ENCODE measurements around the gene FAM107B.
A peak's percentile ranks its signal among the peaks of the same experiment; 100 is the strongest.

FAM107B gene

DNA sequence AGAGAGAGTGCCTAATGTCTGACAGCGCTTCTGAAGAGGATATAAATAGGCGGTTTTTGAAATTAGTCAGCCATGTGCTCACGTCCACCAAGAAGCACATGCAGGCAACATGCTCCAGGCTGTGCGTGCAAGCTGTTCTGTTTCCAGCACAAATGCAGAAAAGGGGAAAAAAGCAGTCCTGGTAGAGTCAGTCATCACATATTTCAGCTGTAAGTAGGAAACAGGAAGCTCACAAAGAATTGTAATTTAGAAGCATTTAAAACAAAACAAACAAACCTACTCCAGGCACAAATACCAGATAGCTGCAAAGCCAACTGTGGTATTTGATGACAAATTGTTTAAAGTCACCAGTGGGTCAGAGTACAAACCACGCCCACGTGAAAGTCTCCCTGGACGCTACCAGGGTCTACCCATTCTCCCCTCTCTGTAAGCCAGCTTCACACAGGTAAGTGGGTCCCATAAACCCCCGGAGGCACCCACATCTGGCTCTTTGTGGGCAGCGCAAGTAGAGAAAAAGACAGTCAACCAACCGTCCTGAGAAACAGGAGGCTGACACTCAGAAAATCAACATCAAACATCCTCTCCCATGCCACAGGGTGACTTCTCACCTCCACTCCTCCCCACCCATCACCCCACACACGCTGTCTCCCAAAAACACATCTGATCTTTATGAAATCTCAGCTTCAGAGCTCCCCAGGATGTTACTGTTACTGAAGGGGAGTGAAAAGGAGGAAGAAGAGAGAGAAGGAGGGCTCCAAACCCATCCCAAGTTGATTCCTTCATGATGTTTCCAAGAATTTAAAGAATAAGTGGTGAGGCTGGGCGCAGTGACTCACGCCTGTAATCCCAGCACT is 186.4 kb downstream of the FAM107B start:
- Histone ChIP-seq H2AFZ (ENCODE audit: low read length, unreplicated experiment) (peak overlapping the region; percentile 49), H3K4me3 (ENCODE audit: low read depth, low read length) (0 out of 2 replicates have a peak overlapping the region, but pooled peaks have one; percentile 11), H3K4me1 (ENCODE audit: control insufficient read depth, insufficient read depth, low read length, unreplicated experiment) (peaks cover 15% of the 10 kb centered on the region), H3K27ac (ENCODE audit: low read depth, low read length) (peak overlapping the region; percentile 83), H3K79me2 (ENCODE audit: control insufficient read depth, insufficient read depth, low read length, unreplicated experiment) (no peaks in the 10 kb centered on the region), H3K27me3 (ENCODE audit: insufficient read depth, low read length) (no peaks in the 10 kb centered on the region), H3K36me3 (ENCODE audit: insufficient read depth, low read length) (no peaks in the 10 kb centered on the region)

DNA sequence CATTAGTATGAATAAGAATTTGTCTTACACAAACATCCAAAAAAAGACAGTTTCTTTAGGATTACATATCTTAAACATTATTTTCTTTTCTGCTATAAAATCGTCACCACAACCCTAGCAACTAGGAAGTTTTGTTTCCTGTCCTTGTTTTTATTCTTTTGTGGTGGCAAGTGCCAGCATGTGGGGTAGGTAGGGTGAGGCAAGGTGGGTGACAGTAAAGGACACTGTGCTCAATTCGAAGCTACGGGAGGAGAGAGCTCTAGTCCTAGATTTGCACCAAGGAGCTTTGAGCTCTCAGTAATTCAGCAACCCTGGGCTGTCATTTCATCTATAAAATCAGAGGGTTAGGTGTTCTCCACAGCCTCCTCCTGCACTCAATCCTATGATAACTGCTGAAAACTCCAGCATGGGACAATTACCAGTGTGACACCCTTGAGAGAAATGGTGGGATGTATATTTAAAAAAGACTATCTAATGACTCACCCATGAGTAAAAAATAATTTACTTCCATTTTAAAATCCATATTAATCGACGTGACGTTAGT is 187.1 kb downstream of the FAM107B start:
- Histone ChIP-seq H3K79me2 (ENCODE audit: control insufficient read depth, insufficient read depth, low read length, unreplicated experiment) (no peaks in the 10 kb centered on the region), H3K4me1 (ENCODE audit: control insufficient read depth, insufficient read depth, low read length, unreplicated experiment) (peaks cover 15% of the 10 kb centered on the region), H2AFZ (ENCODE audit: low read length, unreplicated experiment) (peak overlapping the region; percentile 49), H3K4me3 (ENCODE audit: low read depth, low read length) (no peak overlapping the region), H3K27me3 (ENCODE audit: insufficient read depth, low read length) (no peaks in the 10 kb centered on the region), H3K36me3 (ENCODE audit: insufficient read depth, low read length) (no peaks in the 10 kb centered on the region), H3K27ac (ENCODE audit: low read depth, low read length) (peak overlapping the region; percentile 83)

DNA sequence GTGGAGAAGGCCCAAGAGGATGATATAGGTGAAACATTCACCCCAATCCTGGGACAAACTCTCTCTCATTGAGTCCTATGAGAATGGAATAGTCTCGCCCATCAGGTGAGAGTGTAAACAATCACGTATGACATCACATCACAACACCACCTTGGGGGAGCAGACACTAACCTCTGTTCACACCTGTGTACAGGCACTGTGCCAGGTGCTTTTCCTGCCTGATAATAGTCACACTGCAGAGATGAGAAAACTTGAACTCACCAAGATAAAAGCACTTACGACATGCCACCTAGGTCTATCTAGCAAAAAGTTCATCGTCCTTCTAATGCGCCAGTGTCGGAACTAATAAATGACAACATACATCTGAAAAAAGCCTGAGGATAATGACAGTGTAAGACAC is 187.8 kb downstream of the FAM107B start:
- no peak overlapping the region for H2AFZ ChIP-seq (ENCODE audit: low read length, unreplicated experiment)
- no peak overlapping the region for H3K4me3 ChIP-seq (ENCODE audit: low read depth, low read length)
- no peak overlapping the region for H3K27ac ChIP-seq (ENCODE audit: low read depth, low read length)
- H3K36me3 ChIP-seq (ENCODE audit: insufficient read depth, low read length) = no peaks in the 10 kb centered on the region
- no peaks in the 10 kb centered on the region for H3K79me2 ChIP-seq (ENCODE audit: control insufficient read depth, insufficient read depth, low read length, unreplicated experiment)
- H3K27me3 ChIP-seq (ENCODE audit: insufficient read depth, low read length) = no peaks in the 10 kb centered on the region
- peaks cover 15% of the 10 kb centered on the region for H3K4me1 ChIP-seq (ENCODE audit: control insufficient read depth, insufficient read depth, low read length, unreplicated experiment)

DNA sequence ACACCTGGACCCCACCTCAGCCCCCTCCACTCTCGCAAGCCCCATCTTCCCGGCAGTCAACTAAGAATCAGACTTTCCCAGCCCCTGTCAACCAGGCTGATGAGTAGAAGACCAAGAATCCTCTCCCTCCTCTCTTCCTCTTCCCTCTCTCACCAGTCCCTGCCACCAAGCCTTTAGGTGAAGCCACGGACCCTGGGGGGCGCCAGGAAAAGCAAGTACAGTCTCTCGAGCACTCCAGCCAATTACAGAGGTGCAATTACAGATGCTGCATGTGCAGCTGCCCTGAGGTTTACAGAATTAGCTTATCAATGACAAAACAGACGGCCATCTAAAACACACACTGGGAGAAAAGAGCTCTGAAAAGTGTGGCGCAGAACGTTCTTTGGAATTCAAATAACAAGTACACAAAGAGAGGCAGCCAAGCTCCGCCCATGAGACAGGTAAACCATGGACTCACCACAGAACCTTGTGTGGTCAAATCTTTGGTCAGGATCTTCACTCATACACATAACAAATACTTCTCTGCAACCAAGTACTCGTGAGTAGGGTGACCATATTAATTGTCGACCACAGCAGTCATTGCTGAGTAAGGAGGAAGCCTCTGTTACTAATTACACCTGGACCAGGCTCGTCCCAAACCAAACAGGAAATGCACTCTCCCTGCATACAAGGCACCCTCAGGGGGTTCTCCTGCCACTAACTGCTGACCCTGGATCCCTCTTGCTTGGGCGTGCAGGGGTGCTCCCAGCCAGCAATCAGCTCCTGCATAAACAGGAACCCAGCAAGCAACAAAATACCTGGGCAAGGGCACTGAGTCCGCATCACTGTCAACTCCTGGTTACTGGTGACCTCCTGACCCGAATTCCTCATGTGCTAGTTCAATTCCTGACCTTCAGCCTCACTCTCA is 189.2 kb downstream of the FAM107B start:
- no peak overlapping the region for H3K4me3 ChIP-seq (ENCODE audit: low read depth, low read length)
- H3K4me1 ChIP-seq (ENCODE audit: control insufficient read depth, insufficient read depth, low read length, unreplicated experiment) = peaks cover 15% of the 10 kb centered on the region
- no peaks in the 10 kb centered on the region for H3K79me2 ChIP-seq (ENCODE audit: control insufficient read depth, insufficient read depth, low read length, unreplicated experiment)
- no peaks in the 10 kb centered on the region for H3K27me3 ChIP-seq (ENCODE audit: insufficient read depth, low read length)
- no peak overlapping the region for H2AFZ ChIP-seq (ENCODE audit: low read length, unreplicated experiment)
- H3K27ac ChIP-seq (ENCODE audit: low read depth, low read length) = no peak overlapping the region
- H3K36me3 ChIP-seq (ENCODE audit: insufficient read depth, low read length) = no peaks in the 10 kb centered on the region

DNA sequence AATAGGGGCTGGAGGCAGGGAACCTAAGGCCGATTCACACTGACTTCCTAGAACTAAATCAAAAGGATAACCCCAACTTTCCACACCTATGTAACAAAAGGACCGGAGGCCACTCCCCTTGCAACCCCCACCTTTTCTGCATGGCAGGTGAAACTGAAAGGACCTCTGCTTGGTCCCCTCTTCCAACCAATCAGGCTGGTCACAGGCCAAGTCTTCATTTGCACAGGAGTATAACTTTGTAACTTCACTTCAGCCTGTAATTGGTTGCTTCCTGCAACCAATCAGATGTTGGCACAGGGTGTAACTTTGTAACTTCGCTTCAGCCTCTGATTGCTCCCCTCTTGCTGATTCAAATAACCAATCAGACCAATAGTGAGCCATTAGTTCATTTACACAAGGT is 190.0 kb downstream of the FAM107B start:
- Histone ChIP-seq H3K27ac (ENCODE audit: low read depth, low read length) (no peak overlapping the region), H3K4me3 (ENCODE audit: low read depth, low read length) (no peak overlapping the region), H3K27me3 (ENCODE audit: insufficient read depth, low read length) (no peaks in the 10 kb centered on the region), H3K4me1 (ENCODE audit: control insufficient read depth, insufficient read depth, low read length, unreplicated experiment) (peaks cover 15% of the 10 kb centered on the region), H3K36me3 (ENCODE audit: insufficient read depth, low read length) (no peaks in the 10 kb centered on the region), H3K79me2 (ENCODE audit: control insufficient read depth, insufficient read depth, low read length, unreplicated experiment) (no peaks in the 10 kb centered on the region), H2AFZ (ENCODE audit: low read length, unreplicated experiment) (no peak overlapping the region)

DNA sequence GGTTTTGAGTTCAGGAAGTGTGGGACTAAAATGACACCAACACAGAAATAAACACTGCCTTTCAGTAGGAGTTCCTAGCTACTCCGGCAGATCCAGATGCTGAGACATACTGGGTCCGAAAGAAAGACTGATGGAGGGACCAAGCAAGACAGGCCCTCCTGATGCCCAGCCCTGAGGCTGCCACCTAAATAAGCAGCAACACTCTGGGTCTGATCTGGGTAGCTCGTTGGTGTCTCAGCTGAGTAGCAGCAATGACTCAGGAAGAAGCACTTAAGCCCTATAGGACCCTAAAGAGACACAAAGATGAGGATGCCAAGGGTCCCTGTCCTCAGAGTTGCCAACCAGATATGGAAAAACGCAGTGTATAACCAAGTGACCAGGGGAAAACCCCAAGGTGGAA is 190.7 kb downstream of the FAM107B start:
- Histone ChIP-seq H3K27ac (ENCODE audit: low read depth, low read length) (no peak overlapping the region), H2AFZ (ENCODE audit: low read length, unreplicated experiment) (no peak overlapping the region), H3K79me2 (ENCODE audit: control insufficient read depth, insufficient read depth, low read length, unreplicated experiment) (no peaks in the 10 kb centered on the region)

DNA sequence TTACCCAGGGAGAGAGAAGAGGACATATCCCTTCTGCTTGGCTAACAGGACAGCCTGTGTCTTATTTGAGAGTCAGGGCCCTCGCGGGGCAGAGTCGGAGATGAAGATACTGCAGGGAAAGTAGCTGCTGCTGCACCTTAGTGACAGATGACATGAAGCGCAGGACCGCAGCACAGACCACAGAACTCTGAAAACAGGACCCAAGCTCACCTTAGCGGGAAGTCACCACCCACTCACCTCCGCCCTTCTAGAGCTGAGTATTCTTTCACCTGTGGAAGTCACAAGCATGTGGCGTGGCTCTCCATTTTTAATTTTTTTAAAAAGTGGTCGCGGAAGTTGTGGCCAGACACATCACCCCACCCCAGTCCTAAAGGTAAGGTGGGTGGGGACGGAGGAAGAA is 191.4 kb downstream of the FAM107B start:
- H3K4me3 ChIP-seq (ENCODE audit: low read depth, low read length) = no peak overlapping the region
- H2AFZ ChIP-seq (ENCODE audit: low read length, unreplicated experiment) = no peak overlapping the region
- peaks cover 9% of the 10 kb centered on the region for H3K4me1 ChIP-seq (ENCODE audit: control insufficient read depth, insufficient read depth, low read length, unreplicated experiment)
- no peaks in the 10 kb centered on the region for H3K36me3 ChIP-seq (ENCODE audit: insufficient read depth, low read length)
- no peaks in the 10 kb centered on the region for H3K27me3 ChIP-seq (ENCODE audit: insufficient read depth, low read length)
- H3K27ac ChIP-seq (ENCODE audit: low read depth, low read length) = no peak overlapping the region
- no peaks in the 10 kb centered on the region for H3K79me2 ChIP-seq (ENCODE audit: control insufficient read depth, insufficient read depth, low read length, unreplicated experiment)

More for the DNA sequence above, 190.7 kb downstream of the FAM107B start:
- Histone ChIP-seq H3K36me3 (ENCODE audit: insufficient read depth, low read length) (no peaks in the 10 kb centered on the region), H3K4me3 (ENCODE audit: low read depth, low read length) (no peak overlapping the region), H3K27me3 (ENCODE audit: insufficient read depth, low read length) (no peaks in the 10 kb centered on the region), H3K4me1 (ENCODE audit: control insufficient read depth, insufficient read depth, low read length, unreplicated experiment) (peaks cover 15% of the 10 kb centered on the region)

DNA sequence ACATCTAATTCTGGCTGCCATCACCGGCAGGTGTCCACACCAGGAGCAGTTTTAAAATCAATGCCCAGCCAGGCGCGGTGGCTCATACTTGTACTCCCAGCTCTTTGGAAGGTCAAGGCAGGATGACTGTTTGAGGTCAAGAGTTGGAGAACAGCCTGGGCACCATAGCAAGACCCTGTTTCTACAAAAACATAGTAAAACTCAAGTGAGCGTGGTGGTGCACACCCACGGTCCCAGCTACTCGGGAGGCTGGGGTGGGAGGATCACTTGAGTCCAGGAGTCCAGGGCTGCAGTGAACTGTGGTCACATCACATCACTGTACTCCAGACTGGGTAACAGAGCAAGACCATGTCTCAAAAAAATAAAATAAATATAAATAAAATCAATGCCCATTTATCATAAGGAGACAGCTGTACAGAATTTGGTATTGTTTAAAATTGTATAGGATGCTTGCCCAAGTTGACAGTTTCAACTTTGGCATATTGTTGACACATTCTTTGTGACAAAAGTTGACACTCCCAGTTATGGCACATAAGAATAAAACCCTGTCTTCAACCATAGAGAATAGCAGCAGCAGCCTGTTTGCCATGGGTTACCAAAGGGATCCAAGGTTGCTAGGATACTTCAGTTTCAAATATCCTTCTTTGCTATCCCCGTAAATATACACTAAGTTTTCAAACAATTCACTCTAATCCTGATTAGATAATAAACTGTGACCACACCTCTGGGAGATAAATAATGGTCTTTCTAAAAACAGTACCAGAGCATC is 193.0 kb downstream of the FAM107B start:
- no peaks in the 10 kb centered on the region for H3K4me1 ChIP-seq (ENCODE audit: control insufficient read depth, insufficient read depth, low read length, unreplicated experiment)
- H3K36me3 ChIP-seq (ENCODE audit: insufficient read depth, low read length) = no peaks in the 10 kb centered on the region
- H3K4me3 ChIP-seq (ENCODE audit: low read depth, low read length) = no peak overlapping the region
- H3K27ac ChIP-seq (ENCODE audit: low read depth, low read length) = no peak overlapping the region
- H3K79me2 ChIP-seq (ENCODE audit: control insufficient read depth, insufficient read depth, low read length, unreplicated experiment) = no peaks in the 10 kb centered on the region
- H2AFZ ChIP-seq (ENCODE audit: low read length, unreplicated experiment) = no peak overlapping the region
- no peaks in the 10 kb centered on the region for H3K27me3 ChIP-seq (ENCODE audit: insufficient read depth, low read length)

DNA sequence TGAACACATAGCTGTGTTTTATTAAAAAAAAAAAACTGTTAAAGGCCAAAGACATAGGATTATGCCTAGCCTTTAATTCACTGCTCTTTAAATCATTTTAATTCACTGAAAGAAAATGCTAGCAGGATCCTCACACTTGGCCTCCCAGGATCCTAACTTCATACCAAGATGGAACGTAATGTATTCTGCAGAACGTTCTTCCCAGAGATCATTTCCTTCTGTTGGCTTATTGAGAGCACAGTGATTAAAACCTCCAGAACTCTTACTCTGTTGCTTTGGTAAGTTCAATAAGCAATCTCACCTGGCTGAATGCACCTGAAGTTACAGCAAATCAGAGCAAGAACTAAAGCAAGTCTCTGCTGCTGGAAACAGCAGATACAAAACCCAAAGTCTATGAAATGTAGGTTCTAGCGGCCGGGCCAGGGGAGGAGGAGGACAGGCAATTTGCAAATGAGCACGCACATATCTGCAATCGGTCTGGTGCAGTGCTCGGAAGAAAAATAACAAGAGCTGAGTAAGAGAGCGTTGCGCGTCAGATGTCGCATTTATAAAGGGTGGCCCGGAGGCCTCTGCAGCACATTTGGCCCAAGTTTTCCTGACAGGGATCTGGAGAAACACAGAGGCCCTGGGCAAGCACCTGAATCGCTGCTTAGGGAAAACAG is 193.9 kb downstream of the FAM107B start:
- Histone ChIP-seq H3K27ac (ENCODE audit: low read depth, low read length) (no peak overlapping the region), H3K27me3 (ENCODE audit: insufficient read depth, low read length) (no peaks in the 10 kb centered on the region), H3K79me2 (ENCODE audit: control insufficient read depth, insufficient read depth, low read length, unreplicated experiment) (no peaks in the 10 kb centered on the region), H2AFZ (ENCODE audit: low read length, unreplicated experiment) (no peak overlapping the region), H3K4me3 (ENCODE audit: low read depth, low read length) (no peak overlapping the region), H3K36me3 (ENCODE audit: insufficient read depth, low read length) (no peaks in the 10 kb centered on the region), H3K4me1 (ENCODE audit: control insufficient read depth, insufficient read depth, low read length, unreplicated experiment) (no peaks in the 10 kb centered on the region)

DNA sequence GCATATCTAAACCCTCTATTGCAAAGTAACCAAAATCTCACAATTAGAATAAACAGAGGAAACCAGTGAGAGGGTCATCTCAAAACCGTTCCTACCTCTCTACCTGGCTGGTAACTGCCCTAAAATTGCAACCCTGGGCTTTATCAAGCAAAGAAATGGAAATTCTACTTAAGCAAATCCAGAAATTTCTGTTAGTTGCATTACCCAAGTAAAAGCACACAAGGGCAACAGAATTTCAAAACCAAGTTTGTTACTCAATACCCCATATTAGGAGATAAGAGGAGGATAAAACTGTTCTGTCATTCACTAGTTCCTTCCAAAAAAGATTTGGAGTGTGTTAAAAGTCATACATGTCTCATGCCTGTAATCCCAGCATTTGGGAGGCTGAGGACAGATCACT is 195.3 kb downstream of the FAM107B start:
- Histone ChIP-seq H3K4me1 (ENCODE audit: control insufficient read depth, insufficient read depth, low read length, unreplicated experiment) (no peaks in the 10 kb centered on the region), H3K27ac (ENCODE audit: low read depth, low read length) (no peak overlapping the region), H3K79me2 (ENCODE audit: control insufficient read depth, insufficient read depth, low read length, unreplicated experiment) (no peaks in the 10 kb centered on the region), H2AFZ (ENCODE audit: low read length, unreplicated experiment) (no peak overlapping the region), H3K27me3 (ENCODE audit: insufficient read depth, low read length) (no peaks in the 10 kb centered on the region), H3K36me3 (ENCODE audit: insufficient read depth, low read length) (no peaks in the 10 kb centered on the region), H3K4me3 (ENCODE audit: low read depth, low read length) (no peak overlapping the region)
